ENCODE results near the gene PLPP4.

GRCh38 chr10:120455004-120455403 lies 2.0 kb upstream of the PLPP4 start:
- TF ChIP-seq CTCF (IDR thresholded peaks at IDR 0.05) (no peak), POLR2A (IDR thresholded peaks at IDR 0.05) (no peak), EP300 (IDR thresholded peaks at IDR 0.05) (no peak)
